Thoracic aorta (tissue), 2 donors: Measurements from ENCODE around the gene MSH3. TPM values are rescaled to one million over a fixed set of nuclear protein-coding genes. Genes with fewer than 3 reads are reported as not detected.

Source experiments
- ATAC-seq: fragments of 150-250 bp; one replicate; pipeline ENCODE4 v1.8.0; 2017; ENCODE audit warnings: low read depth; ENCODE audit not compliant: insufficient number of reproducible peaks, low FRiP score
- DNase-seq: peaks from one replicate; pipeline ENCODE4 v3.0.0-alpha.2; 2020; ENCODE audit warnings: low spot score
- H3K27ac ChIP-seq, 2 donors: fragments of 200-600 bp; sonication (generic); 1 replicate in 1 of 2; 2 replicates in 1 of 2; pipeline ENCODE4 v1.5.1; 2016; ENCODE audit warnings: mild to moderate bottlenecking in 2 of 2, moderate library complexity in 2 of 2
- H3K27me3 ChIP-seq: fragments of 200-600 bp; sonication (generic); replicated peaks from 2 replicates; pipeline ENCODE4 v1.6.0; 2016; ENCODE audit warnings: mild to moderate bottlenecking; ENCODE audit not compliant: insufficient read depth
- H3K36me3 ChIP-seq: fragments of 200-600 bp; sonication (generic); one replicate; pipeline ENCODE4 v1.5.1; 2016
- H3K4me1 ChIP-seq, 2 donors: fragments of 200-600 bp; sonication (generic); 1 replicate in 1 of 2; 2 replicates in 1 of 2; pipeline versions ENCODE4 v1.5.1 to v1.6.0; 2016; ENCODE audit warnings: low read depth in 2 of 2, mild to moderate bottlenecking in 1 of 2; ENCODE audit not compliant: control insufficient read depth in 1 of 2
- H3K4me3 ChIP-seq: fragments of 200-600 bp; sonication (generic); 2 replicates; pipeline ENCODE4 v1.5.1; 2016; ENCODE audit warnings: mild to moderate bottlenecking
- H3K9me3 ChIP-seq: fragments of 200-600 bp; sonication (generic); 2 replicates; pipeline ENCODE4 v1.5.1; 2016
- CTCF ChIP-seq: fragments of 200-600 bp; sonication (generic); IDR thresholded peaks from one replicate; pipeline ENCODE4 v1.5.1; 2019; ENCODE audit warnings: antibody characterized with exemption
- total RNA-seq, 2 donors: library from RNA; depleted of rRNA; stranded (reverse); fragments of >200 nt; gene quantifications; one replicate each; pipeline versions ENCODE4 v1.1.0 to v1.2.3, GENCODE V29; 2016

MSH3 gene
- 10 to 100 TPM; 12.3 to 12.9 TPM for total RNA-seq

DNA sequence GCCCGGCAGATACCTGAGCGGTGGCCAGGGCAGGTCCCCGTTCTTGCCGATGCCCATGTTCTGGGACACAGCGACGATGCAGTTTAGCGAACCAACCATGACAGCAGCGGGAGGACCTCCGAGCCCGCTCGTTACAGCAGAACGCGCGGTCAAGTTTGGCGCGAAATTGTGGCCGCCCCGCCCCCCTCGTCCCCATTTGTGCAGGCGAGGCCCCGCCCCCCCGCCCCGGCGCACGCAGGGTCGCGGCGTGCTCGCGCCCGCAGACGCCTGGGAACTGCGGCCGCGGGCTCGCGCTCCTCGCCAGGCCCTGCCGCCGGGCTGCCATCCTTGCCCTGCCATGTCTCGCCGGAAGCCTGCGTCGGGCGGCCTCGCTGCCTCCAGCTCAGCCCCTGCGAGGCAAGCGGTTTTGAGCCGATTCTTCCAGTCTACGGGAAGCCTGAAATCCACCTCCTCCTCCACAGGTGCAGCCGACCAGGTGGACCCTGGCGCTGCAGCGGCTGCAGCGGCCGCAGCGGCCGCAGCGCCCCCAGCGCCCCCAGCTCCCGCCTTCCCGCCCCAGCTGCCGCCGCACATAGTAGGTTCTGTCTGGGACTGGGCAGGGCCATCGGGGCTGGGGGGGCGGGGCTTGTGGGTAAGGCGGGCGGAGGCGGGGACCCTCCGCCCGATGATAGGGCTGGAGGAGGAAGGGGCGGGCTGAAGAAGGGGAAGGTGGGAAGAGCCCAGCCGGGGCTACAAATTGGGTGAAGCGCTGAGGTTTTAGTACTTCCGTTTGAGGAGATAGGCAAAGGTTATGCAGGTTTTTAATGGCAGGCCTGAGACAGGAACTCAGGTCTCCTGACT lies at the start of gene MSH3, which contains the start of gene DHFR:
Gene MSH3, plus strand, starts transcription at position 262 of the 840 bp plus-strand sequence. Its CDS starts 76 bp downstream, at position 338.
Gene DHFR, minus strand, starts transcription at position 593 of the 840 bp plus-strand sequence. Its CDS starts 494 bp downstream, at position 99.
- H3K36me3 ChIP-seq, result peaks cover 6% of the 10 kb centered on the region
- peak within 1 kb of the TSS; percentile 91 for H3K4me3 ChIP-seq
- no peaks in the 10 kb centered on the region for H3K9me3 ChIP-seq
- DNase-seq, result peak; percentile 49
- no peak for TF ChIP-seq CTCF
- peaks cover 11 to 27% of the 10 kb centered on the region in 2 donors for H3K4me1 ChIP-seq
- H3K27me3 ChIP-seq, result no peaks in the 10 kb centered on the region
- peak; percentile 40 for ATAC-seq
- H3K27ac ChIP-seq, result peak within 1 kb of the TSS; percentile 85 to 91

- Histone ChIP-seq H3K4me3 (no peak overlapping the region), H3K4me1 (no peaks in the 10 kb centered on the region), H3K27ac (no peak overlapping the region), H3K9me3 (peaks cover 5% of the 10 kb centered on the region), H3K36me3 (no peaks in the 10 kb centered on the region), H3K27me3 (no peaks in the 10 kb centered on the region)
- no peak for TF ChIP-seq CTCF
- ATAC-seq, result no peak
- DNase-seq, result no peak
Measured at GRCh38 chr5:80607343-80607742, 47.1 kb upstream of the MSH3 start.

DNA sequence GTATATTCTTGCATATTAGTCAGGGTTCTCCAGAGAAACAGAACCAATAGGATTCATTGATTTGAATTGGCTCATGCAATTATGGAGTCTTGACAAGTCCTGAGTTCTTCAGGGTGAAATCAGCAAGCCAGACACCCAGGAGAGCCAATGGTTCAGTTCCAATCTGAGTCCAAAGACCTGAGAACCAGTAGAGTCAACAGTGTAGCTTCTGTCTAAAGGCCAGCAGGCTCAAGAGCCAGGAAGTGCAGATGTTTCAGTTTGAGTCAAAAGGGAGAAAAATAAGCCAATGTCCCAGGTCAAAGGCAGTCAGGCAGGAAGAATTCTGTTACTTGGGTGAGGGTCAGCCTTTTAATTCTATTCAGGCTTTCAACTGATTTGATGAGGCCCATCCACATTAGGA lies 46.6 kb upstream of the MSH3 start:
- no peak for ATAC-seq
- Histone ChIP-seq H3K36me3 (no peaks in the 10 kb centered on the region), H3K27me3 (no peaks in the 10 kb centered on the region), H3K27ac (no peak overlapping the region), H3K9me3 (peaks cover 5% of the 10 kb centered on the region), H3K4me3 (no peak overlapping the region), H3K4me1 (no peaks in the 10 kb centered on the region)
- no peak for TF ChIP-seq CTCF
- no peak for DNase-seq

DNA sequence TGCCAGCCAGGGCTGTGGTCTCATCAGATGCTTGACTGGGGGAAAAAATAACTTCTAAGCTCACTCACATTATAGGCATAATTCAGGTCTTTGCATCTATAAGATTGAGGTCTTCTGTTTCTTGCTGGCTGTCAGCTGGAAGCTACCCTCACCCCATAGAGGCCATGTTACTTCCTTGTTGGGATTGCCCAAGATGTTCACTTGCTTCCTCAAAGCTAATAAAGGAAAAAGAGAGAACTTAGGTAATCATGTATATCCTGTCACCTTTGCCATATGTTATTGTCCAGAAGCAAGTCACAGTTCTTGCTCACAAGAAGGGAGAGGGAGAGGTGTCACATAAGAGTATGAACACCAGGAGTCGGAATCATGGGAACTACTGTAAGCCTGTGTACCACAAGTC lies 45.7 kb upstream of the MSH3 start:
- TF ChIP-seq CTCF, result no peak

DNA sequence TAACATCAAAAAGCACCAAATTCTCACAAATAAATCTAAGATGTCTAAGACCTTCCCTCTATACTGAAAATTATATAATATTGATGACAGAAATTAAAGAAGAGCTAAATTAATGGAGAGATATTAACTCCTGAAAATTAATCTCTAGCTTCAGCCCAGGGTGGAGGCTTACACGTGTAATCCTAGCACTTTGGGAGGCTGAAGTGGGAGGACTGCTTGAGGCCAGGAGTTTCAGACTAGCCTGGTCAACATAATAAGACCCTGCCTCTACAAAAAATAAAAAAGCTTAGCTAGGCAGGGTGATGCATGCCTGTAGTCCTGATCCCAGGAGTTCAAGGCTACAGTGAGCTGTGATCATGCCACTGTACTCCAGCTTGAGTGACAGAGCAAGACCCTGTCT lies 44.8 kb upstream of the MSH3 start:
- no peak for DNase-seq
- H3K36me3 ChIP-seq, result no peaks in the 10 kb centered on the region
- no peak overlapping the region for H3K27ac ChIP-seq
- H3K27me3 ChIP-seq, result no peaks in the 10 kb centered on the region
- H3K9me3 ChIP-seq, result peaks cover 5% of the 10 kb centered on the region
- H3K4me1 ChIP-seq, result no peaks in the 10 kb centered on the region
- no peak for ATAC-seq
- no peak for TF ChIP-seq CTCF
- no peak overlapping the region for H3K4me3 ChIP-seq

More for the DNA sequence above, 45.7 kb upstream of the MSH3 start:
- H3K4me3 ChIP-seq, result no peak overlapping the region
- H3K27me3 ChIP-seq, result no peaks in the 10 kb centered on the region
- no peaks in the 10 kb centered on the region for H3K4me1 ChIP-seq
- ATAC-seq (no peak), DNase-seq (no peak)
- no peaks in the 10 kb centered on the region for H3K36me3 ChIP-seq
- H3K9me3 ChIP-seq, result peaks cover 5% of the 10 kb centered on the region
- no peak overlapping the region for H3K27ac ChIP-seq
